ENCODE data around the gene ANP32E.
"Not testable (repeated sequence)": the region's sequence is repeated elsewhere in the genome, so short reads cannot be mapped to it uniquely, and the experiment has no call there.

GRCh38 chr1:150208460-150208859, 27.5 kb downstream of the ANP32E start:
- TF ChIP-seq ZNF3 (CRISPR knock-in tag; IDR thresholded peaks at IDR 0.05); FOSL1 (tag; conservative IDR thresholded peaks at IDR 0.05); POLR2AphosphoS5 (IDR thresholded peaks at IDR 0.05; ENCODE audit: control insufficient read depth, insufficient read depth, low read depth, low read length); RFX5 (IDR thresholded peaks at IDR 0.05; ENCODE audit: low read depth, low read length): not testable (repeated sequence)
- TF ChIP-seq, protein P1, sequence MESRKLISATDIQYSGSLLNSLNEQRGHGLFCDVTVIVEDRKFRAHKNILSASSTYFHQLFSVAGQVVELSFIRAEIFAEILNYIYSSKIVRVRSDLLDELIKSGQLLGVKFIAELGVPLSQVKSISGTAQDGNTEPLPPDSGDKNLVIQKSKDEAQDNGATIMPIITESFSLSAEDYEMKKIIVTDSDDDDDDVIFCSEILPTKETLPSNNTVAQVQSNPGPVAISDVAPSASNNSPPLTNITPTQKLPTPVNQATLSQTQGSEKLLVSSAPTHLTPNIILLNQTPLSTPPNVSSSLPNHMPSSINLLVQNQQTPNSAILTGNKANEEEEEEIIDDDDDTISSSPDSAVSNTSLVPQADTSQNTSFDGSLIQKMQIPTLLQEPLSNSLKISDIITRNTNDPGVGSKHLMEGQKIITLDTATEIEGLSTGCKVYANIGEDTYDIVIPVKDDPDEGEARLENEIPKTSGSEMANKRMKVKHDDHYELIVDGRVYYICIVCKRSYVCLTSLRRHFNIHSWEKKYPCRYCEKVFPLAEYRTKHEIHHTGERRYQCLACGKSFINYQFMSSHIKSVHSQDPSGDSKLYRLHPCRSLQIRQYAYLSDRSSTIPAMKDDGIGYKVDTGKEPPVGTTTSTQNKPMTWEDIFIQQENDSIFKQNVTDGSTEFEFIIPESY (CRISPR knock-in tag; IDR thresholded peaks at IDR 0.05) = not testable (repeated sequence)
- TF ChIP-seq, protein P2, sequence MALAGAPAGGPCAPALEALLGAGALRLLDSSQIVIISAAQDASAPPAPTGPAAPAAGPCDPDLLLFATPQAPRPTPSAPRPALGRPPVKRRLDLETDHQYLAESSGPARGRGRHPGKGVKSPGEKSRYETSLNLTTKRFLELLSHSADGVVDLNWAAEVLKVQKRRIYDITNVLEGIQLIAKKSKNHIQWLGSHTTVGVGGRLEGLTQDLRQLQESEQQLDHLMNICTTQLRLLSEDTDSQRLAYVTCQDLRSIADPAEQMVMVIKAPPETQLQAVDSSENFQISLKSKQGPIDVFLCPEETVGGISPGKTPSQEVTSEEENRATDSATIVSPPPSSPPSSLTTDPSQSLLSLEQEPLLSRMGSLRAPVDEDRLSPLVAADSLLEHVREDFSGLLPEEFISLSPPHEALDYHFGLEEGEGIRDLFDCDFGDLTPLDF (CRISPR knock-in tag; IDR thresholded peaks at IDR 0.05) = not testable (repeated sequence)

Measured in K562 (cell line).